Cardiac fibroblast (primary cell): ENCODE measurements around the gene THAP2.
A peak's percentile ranks its signal among the peaks of the same experiment; 100 is the strongest.
"Not testable (repeated sequence)": the region's sequence is repeated elsewhere in the genome, so short reads cannot be mapped to it uniquely, and the experiment has no call there.

Experiments used
- DNase-seq, 2 donors: peaks; one replicate each; pipeline versions ENCODE4 v3.0.0 to v3.0.0-alpha.2; 2010; ENCODE audit warnings: low read depth in 2 of 2
- H3K4me3 ChIP-seq, 2 donors: replicated peaks in 1 of 2; 1 replicate in 1 of 2; 2 replicates in 1 of 2; pipeline ENCODE4 v1.5.1; 2011; ENCODE audit warnings: low read depth in 2 of 2, low read length in 2 of 2, mild to moderate bottlenecking in 2 of 2, moderate library complexity in 1 of 2
- TF ChIP-seq, protein P1 (sequence below): IDR thresholded peaks from one replicate; pipeline ENCODE4 v1.5.1; 2011; ENCODE audit warnings: low read depth, mild to moderate bottlenecking, low read length, inconsistent platforms

Gene THAP2

DNA sequence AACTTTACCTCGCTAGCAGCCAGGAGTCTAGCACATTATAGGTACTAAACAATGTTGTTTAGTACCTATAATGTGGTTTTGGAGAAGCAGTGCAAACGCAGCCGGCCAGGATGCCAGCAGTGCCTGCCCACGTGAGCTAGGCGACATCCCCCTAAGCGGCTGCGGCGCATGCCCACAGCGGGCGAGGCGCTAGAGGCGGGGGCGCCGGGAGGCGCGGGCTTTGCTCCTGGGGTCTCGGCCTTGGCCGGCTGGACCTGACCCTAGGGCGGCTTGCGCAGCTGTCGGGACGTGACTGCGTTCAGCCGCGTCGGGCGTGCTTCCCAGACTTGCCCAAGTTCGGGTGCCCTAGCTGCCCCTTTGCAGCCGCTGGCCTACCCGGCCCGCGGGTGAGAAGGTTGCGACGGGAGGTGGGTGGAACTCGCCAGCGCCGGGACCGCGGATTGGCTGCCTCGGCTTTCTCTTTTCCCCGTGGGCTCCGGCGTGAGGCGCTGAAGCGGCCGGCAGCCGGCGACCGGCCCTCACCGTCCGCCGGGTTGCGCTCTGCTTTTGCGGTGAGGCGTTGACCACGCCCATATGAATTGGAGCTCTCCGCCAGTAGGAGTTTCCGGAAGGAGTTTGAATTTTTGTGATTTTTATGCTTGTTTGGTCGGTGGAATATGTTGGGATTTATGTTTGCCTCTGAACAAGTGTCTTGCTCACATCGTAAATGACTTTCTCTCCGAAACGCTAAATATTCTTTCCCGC, 22.0 kb downstream of the THAP2 start, which contains the start of gene TMEM19:
TMEM19 (plus strand) TSS at position 169 of the 744 bp plus-strand sequence. CDS start 599 bp downstream, outside the sequence.
- H3K4me3 ChIP-seq, result peak within 1 kb of the TSS; percentile 71 to 80
- peak; percentile 91 to 94 for DNase-seq
- TF ChIP-seq, protein P1, sequence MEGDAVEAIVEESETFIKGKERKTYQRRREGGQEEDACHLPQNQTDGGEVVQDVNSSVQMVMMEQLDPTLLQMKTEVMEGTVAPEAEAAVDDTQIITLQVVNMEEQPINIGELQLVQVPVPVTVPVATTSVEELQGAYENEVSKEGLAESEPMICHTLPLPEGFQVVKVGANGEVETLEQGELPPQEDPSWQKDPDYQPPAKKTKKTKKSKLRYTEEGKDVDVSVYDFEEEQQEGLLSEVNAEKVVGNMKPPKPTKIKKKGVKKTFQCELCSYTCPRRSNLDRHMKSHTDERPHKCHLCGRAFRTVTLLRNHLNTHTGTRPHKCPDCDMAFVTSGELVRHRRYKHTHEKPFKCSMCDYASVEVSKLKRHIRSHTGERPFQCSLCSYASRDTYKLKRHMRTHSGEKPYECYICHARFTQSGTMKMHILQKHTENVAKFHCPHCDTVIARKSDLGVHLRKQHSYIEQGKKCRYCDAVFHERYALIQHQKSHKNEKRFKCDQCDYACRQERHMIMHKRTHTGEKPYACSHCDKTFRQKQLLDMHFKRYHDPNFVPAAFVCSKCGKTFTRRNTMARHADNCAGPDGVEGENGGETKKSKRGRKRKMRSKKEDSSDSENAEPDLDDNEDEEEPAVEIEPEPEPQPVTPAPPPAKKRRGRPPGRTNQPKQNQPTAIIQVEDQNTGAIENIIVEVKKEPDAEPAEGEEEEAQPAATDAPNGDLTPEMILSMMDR, result peak; percentile 2

GRCh38 chr12:71686658-71687025, 22.5 kb downstream of the THAP2 start:
- TF ChIP-seq, protein P1, result no peak
- DNase-seq, result peak in 1 of 2 donors; percentile 51
- peak overlapping the region; percentile 71 to 80 for H3K4me3 ChIP-seq

DNA sequence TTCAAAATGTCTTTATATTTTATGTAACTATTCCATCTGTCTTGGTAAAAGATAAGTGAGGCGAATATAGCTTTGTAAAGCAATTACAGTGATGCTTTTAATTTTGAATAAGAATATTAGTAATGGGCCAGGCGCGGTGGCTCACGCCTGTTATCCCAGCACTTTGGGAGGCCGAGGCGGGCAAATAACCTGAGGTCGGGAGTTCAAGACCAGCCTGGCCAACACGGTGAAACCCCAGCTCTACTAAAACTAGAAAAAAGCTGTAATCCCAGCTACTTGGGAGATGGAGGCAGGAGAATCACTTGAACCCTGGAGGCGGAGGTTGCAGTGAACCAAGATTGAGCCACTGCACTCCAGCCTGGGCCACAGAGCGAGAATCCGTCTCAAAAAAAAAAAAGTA, 23.1 kb downstream of the THAP2 start:
- H3K4me3 ChIP-seq, result peak overlapping the region; percentile 71 to 80
- DNase-seq, result not testable (repeated sequence)

- no peak overlapping the region for H3K4me3 ChIP-seq
- no peak for DNase-seq
- TF ChIP-seq, protein P1, result no peak
These were observed 25.0 kb downstream of the THAP2 start for GRCh38 chr12:71688961-71689570.

DNA sequence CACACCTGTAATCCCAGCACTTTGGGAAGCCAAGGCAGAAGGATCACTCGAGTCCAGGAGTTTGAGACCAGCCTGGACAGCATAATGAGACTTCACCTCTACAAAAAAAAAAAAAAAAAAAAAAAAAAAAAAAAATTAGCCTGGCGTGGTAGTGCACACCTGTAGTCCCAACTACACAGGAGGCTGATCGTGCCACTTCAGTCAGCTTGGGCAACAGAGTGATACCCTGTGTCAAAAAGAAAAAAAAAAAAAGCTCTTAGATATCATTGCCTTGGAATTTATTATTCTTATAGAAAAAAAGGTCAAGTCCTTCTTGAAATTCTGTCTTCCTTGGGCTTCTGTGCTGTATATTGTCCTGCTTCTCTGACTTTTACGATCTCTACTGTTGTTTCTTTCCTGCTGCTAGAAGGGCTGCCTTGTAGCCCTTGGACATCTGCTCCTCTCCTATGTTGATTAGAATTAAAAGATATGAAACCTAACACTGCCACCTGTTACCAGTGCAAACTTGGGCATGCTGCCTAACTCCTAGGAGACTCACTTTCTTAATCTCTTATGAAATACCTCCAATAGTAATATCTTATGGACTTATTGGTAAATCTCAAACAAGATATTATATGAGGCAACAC, 27.5 kb downstream of the THAP2 start:
- no peak for DNase-seq
- H3K4me3 ChIP-seq, result no peak overlapping the region
- TF ChIP-seq, protein P1, result no peak

GRCh38 chr12:71693126-71693525, 29.0 kb downstream of the THAP2 start:
- TF ChIP-seq, protein P1, result no peak
- no peak overlapping the region for H3K4me3 ChIP-seq
- no peak for DNase-seq

DNA sequence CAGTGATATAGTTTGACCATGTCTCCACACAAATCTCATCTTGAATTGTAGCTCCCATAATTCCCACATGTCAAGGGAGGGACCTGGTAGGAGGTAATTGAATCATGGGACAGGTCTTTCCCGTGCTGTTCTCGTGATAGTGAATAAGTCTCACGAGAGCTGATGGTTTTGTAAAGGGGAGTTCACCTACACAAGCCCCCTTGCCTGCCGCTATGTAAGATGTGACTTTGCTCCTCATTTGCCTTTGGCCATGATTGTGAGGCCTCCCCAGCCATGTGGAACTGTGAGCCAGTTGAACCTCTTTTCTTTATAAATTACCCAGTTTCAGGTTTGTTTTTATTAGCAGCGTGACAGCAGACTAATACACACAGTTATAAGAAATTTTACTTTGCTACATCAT, 29.6 kb downstream of the THAP2 start:
- not testable (repeated sequence) for DNase-seq, H3K4me3 ChIP-seq
